HepG2 (cell line): Measurements from ENCODE around the gene USP30. TPM values are rescaled to one million over a fixed set of nuclear protein-coding genes. Genes with fewer than 3 reads are reported as not detected.

Experiments
- ARID2 ChIP-seq: sonication (generic); formaldehyde crosslinking; IDR thresholded peaks from 2 replicates; pipeline ENCODE4 v1.8.1; 2022; ENCODE audit warnings: mild to moderate bottlenecking, missing genetic modification reagents, borderline replicate concordance
- BHLHE40 ChIP-seq: IDR thresholded peaks from 2 replicates; pipeline ENCODE4 v1.6.1; 2011; ENCODE audit warnings: low read length, improper control_type of control experiment
- HNF4G ChIP-seq, 2 experiments: sonication (generic) in 1 of 2; formaldehyde crosslinking in 1 of 2; IDR thresholded peaks; 2 replicates each; pipeline versions ENCODE4 v1.4.0 to v1.6.1; 2011 to 2020; ENCODE audit warnings: borderline replicate concordance in 2 of 2, low read depth in 2 of 2, mild to moderate bottlenecking in 2 of 2, low read length in 1 of 2, missing genetic modification reagents in 1 of 2, moderate library complexity in 1 of 2
- NCOR1 ChIP-seq: fragments of 200-600 bp; sonication (generic); IDR thresholded peaks from 2 replicates; pipeline ENCODE4 v1.7.0; 2017; ENCODE audit warnings: antibody characterized with exemption, low read length, borderline replicate concordance
- RAD51 ChIP-seq: fragments of 450-650 bp; IDR thresholded peaks from 2 replicates; pipeline ENCODE4 v1.6.1; 2016; ENCODE audit warnings: borderline replicate concordance
- RBFOX2 ChIP-seq: fragments of 200-400 bp; formaldehyde crosslinking; IDR thresholded peaks from 2 replicates; pipeline ENCODE4 v1.6.1; 2017; ENCODE audit warnings: low read depth, mild to moderate bottlenecking, low read length
- SIN3A ChIP-seq: IDR thresholded peaks from 2 replicates; pipeline ENCODE4 v1.6.1; 2011; ENCODE audit warnings: low read depth, mild to moderate bottlenecking, control low read depth, low read length, borderline replicate concordance
- SOX6 ChIP-seq, 2 experiments: fragments of 450-650 bp in 1 of 2; sonication (generic) in 1 of 2; formaldehyde crosslinking in 1 of 2; IDR thresholded peaks; 2 replicates each; pipeline versions ENCODE4 v1.4.0 to v1.6.1; 2017 to 2020; ENCODE audit warnings: antibody characterized with exemption in 1 of 2, mild to moderate bottlenecking in 1 of 2, missing genetic modification reagents in 1 of 2
- TARDBP ChIP-seq: sonication (generic); formaldehyde crosslinking; IDR thresholded peaks from 2 replicates; pipeline ENCODE4 v1.8.0; 2022; ENCODE audit warnings: mild to moderate bottlenecking, missing genetic modification reagents
- TOE1 ChIP-seq: sonication (generic); formaldehyde crosslinking; IDR thresholded peaks from 2 replicates; pipeline ENCODE4 v1.4.0; 2020; ENCODE audit warnings: mild to moderate bottlenecking, missing genetic modification reagents
- YEATS4 ChIP-seq: sonication (generic); formaldehyde crosslinking; IDR thresholded peaks from 2 replicates; pipeline ENCODE4 v1.4.0; 2020; ENCODE audit warnings: missing genetic modification reagents, borderline replicate concordance
- ZNF296 ChIP-seq: sonication (generic); formaldehyde crosslinking; conservative IDR thresholded peaks from 2 replicates; pipeline ENCODE4 v1.5.0; 2020; ENCODE audit warnings: mild to moderate bottlenecking, missing genetic modification reagents
- ZNF605 ChIP-seq: sonication (generic); formaldehyde crosslinking; IDR thresholded peaks from 2 replicates; pipeline ENCODE4 v1.8.0; 2022; ENCODE audit warnings: mild to moderate bottlenecking, missing genetic modification reagents
- ZNF782 ChIP-seq: sonication (generic); formaldehyde crosslinking; IDR thresholded peaks from 2 replicates; pipeline ENCODE4 v1.4.0; 2020; ENCODE audit warnings: missing genetic modification reagents, mild to moderate bottlenecking, borderline replicate concordance
- ZSCAN21 ChIP-seq: sonication (generic); formaldehyde crosslinking; IDR thresholded peaks from 2 replicates; pipeline ENCODE4 v1.8.0; 2022; ENCODE audit warnings: mild to moderate bottlenecking, missing genetic modification reagents, moderate library complexity, borderline replicate concordance
- polyA plus RNA-seq, 8 experiments: library from polyadenylated mRNA; depleted of rRNA in 3 of 8; stranded (reverse) in 7 of 8; unstranded in 1 of 8; fragments of >200 nt; fragmentation: Illumina TruSeq in 4 of 8; extraction: Trizol in 4 of 8; gene quantifications; 2 replicates each; pipeline versions ENCODE4 v1.2.1 to v1.2.3, GENCODE V29; 2011 to 2016; ENCODE audit warnings: low read depth in 4 of 8, missing spikeins in 1 of 8, mixed read lengths in 1 of 8; ENCODE audit not compliant: insufficient read depth in 1 of 8
- total RNA-seq, 5 experiments: library from RNA; depleted of rRNA; stranded (reverse); fragments of >200 nt; fragmentation: Illumina TruSeq; extraction: Trizol; gene quantifications; 2 replicates each; pipeline ENCODE4 v1.2.3, GENCODE V29; 2016; ENCODE audit warnings: low read depth in 1 of 5
- TF ChIP-seq, protein P1 (sequence below), 2 experiments: sonication (generic) in 1 of 2; formaldehyde crosslinking in 1 of 2; IDR thresholded peaks; 2 replicates each; pipeline versions ENCODE4 v1.4.0 to v1.6.1; 2016 to 2020; ENCODE audit warnings: borderline replicate concordance in 1 of 2, low read depth in 1 of 2, mild to moderate bottlenecking in 1 of 2, missing genetic modification reagents in 1 of 2
- TF ChIP-seq, protein P2 (sequence below): sonication (generic); formaldehyde crosslinking; IDR thresholded peaks from 2 replicates; pipeline ENCODE4 v1.4.0; 2020; ENCODE audit warnings: mild to moderate bottlenecking, missing genetic modification reagents
- TF ChIP-seq, protein P3 (sequence below): sonication (generic); formaldehyde crosslinking; IDR thresholded peaks from 2 replicates; pipeline ENCODE4 v1.5.1; 2020; ENCODE audit warnings: missing genetic modification reagents, mild to moderate bottlenecking, borderline replicate concordance
- TF ChIP-seq, protein P4 (sequence below): sonication (generic); formaldehyde crosslinking; conservative IDR thresholded peaks from 2 replicates; pipeline ENCODE4 v1.4.0; 2020; ENCODE audit warnings: missing genetic modification reagents

The USP30 gene
- total and polyA plus RNA-seq, 2 of the 13 experiments (the other 11 are each of a cell fraction or from before 2014, with no cell fraction given), result 11.2 to 20.8 TPM

DNA sequence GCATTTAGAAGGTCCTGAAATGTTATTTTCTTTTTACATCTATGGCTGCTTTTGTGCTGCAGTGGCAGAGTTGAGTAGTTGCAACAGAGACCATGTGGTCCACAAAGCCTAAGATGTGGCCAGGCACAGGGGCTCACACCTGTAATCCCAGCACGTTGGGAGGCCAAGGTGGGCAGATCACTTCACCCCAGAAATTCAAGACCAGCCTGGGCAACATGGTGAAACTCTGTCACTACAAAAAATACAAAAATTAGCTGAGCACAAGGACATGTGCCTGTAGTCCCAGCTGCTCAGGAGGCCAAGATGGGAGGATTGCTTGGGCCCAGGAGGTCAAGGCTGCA, 13.4 kb downstream of the USP30 start (continued):
- TF ChIP-seq, protein P1, sequence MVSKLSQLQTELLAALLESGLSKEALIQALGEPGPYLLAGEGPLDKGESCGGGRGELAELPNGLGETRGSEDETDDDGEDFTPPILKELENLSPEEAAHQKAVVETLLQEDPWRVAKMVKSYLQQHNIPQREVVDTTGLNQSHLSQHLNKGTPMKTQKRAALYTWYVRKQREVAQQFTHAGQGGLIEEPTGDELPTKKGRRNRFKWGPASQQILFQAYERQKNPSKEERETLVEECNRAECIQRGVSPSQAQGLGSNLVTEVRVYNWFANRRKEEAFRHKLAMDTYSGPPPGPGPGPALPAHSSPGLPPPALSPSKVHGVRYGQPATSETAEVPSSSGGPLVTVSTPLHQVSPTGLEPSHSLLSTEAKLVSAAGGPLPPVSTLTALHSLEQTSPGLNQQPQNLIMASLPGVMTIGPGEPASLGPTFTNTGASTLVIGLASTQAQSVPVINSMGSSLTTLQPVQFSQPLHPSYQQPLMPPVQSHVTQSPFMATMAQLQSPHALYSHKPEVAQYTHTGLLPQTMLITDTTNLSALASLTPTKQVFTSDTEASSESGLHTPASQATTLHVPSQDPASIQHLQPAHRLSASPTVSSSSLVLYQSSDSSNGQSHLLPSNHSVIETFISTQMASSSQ (IDR thresholded peaks at IDR 0.05; ENCODE audit: low read depth), result no peak
- TF ChIP-seq, protein P1 (CRISPR knock-in tag; IDR thresholded peaks at IDR 0.05; ENCODE audit: borderline replicate concordance), result no peak; the same call in 1 of the 2 replicates
- TF ChIP-seq RBFOX2 (peak; percentile 7; the same call in 1 of the 2 replicates), ZNF782 (CRISPR knock-in tag) (no peak), ZNF605 (CRISPR knock-in tag) (no peak), ZNF296 (no peak), ARID2 (CRISPR knock-in tag) (no peak), RAD51 (no peak), YEATS4 (CRISPR knock-in tag) (peak; percentile 29; the same call in 1 of the 2 replicates), SIN3A (no peak), HNF4G (IDR thresholded peaks at IDR 0.05; ENCODE audit: borderline replicate concordance, low read depth, low read length) (no peak), HNF4G (CRISPR knock-in tag; IDR thresholded peaks at IDR 0.05; ENCODE audit: borderline replicate concordance, low read depth) (no peak), TARDBP (CRISPR knock-in tag) (0 out of 2 replicates have a peak, but pooled peaks have one; percentile 33), ZSCAN21 (no peak; the same call in 1 of the 2 replicates), TOE1 (CRISPR knock-in tag) (no peak), BHLHE40 (no peak), NCOR1 (no peak), SOX6 (IDR thresholded peaks at IDR 0.05) (no peak), SOX6 (CRISPR knock-in tag; IDR thresholded peaks at IDR 0.05) (no peak; the same call in 1 of the 2 replicates)
- TF ChIP-seq, protein P2, sequence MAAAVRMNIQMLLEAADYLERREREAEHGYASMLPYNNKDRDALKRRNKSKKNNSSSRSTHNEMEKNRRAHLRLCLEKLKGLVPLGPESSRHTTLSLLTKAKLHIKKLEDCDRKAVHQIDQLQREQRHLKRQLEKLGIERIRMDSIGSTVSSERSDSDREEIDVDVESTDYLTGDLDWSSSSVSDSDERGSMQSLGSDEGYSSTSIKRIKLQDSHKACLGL, result no peak
- TF ChIP-seq, protein P3, sequence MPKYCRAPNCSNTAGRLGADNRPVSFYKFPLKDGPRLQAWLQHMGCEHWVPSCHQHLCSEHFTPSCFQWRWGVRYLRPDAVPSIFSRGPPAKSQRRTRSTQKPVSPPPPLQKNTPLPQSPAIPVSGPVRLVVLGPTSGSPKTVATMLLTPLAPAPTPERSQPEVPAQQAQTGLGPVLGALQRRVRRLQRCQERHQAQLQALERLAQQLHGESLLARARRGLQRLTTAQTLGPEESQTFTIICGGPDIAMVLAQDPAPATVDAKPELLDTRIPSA, result no peak
- TF ChIP-seq, protein P4, sequence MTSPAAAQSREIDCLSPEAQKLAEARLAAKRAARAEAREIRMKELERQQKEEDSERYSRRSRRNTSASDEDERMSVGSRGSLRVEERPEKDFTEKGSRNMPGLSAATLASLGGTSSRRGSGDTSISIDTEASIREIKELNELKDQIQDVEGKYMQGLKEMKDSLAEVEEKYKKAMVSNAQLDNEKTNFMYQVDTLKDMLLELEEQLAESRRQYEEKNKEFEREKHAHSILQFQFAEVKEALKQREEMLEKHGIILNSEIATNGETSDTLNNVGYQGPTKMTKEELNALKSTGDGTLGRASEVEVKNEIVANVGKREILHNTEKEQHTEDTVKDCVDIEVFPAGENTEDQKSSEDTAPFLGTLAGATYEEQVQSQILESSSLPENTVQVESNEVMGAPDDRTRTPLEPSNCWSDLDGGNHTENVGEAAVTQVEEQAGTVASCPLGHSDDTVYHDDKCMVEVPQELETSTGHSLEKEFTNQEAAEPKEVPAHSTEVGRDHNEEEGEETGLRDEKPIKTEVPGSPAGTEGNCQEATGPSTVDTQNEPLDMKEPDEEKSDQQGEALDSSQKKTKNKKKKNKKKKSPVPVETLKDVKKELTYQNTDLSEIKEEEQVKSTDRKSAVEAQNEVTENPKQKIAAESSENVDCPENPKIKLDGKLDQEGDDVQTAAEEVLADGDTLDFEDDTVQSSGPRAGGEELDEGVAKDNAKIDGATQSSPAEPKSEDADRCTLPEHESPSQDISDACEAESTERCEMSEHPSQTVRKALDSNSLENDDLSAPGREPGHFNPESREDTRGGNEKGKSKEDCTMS, result no peak
